Stimulated activated CD8-positive, alpha-beta memory T cell treated with anti-CD3 and anti-CD28 coated beads, Interleukin-12 subunit alpha, Interleukin-12 subunit beta, amount 100 ng/mL, for 1 hour (primary cell): ENCODE data around the gene DMBX1.

Source experiments
- DNase-seq: peaks from one replicate; pipeline ENCODE4 v3.0.0-alpha.2; 2020; ENCODE audit warnings: low read depth

DMBX1 gene

GRCh38 chr1:46489638-46490405, at the start of gene DMBX1:
TSS of gene DMBX1 (plus strand) at chr1:46489836. CDS start at chr1:46507011, 17,175 bp downstream.
- DNase-seq: no peak

- no peak for DNase-seq
These were observed 49.2 kb upstream of the DMBX1 start for GRCh38 chr1:46440478-46440877.

GRCh38 chr1:46442317-46443161, 47.1 kb upstream of the DMBX1 start:
- peak; percentile 44 for DNase-seq

GRCh38 chr1:46444466-46444865, 45.2 kb upstream of the DMBX1 start:
- DNase-seq: no peak

GRCh38 chr1:46445773-46446256, 43.8 kb upstream of the DMBX1 start:
- DNase-seq: no peak

GRCh38 chr1:46446646-46447498, 42.8 kb upstream of the DMBX1 start:
- DNase-seq: peak; percentile 61

- no peak for DNase-seq
These were observed 42.0 kb upstream of the DMBX1 start for GRCh38 chr1:46447499-46448108.

- no peak for DNase-seq
These were observed 41.3 kb upstream of the DMBX1 start for GRCh38 chr1:46448109-46448911.

GRCh38 chr1:46449223-46450159, 40.1 kb upstream of the DMBX1 start:
- DNase-seq: no peak

- no peak for DNase-seq
These were observed 39.5 kb upstream of the DMBX1 start for GRCh38 chr1:46450160-46450517.

- no peak for DNase-seq
These were observed 37.4 kb upstream of the DMBX1 start for GRCh38 chr1:46451948-46452930.

GRCh38 chr1:46452931-46453325, 36.7 kb upstream of the DMBX1 start:
- no peak for DNase-seq

- DNase-seq: no peak
These were observed 36.2 kb upstream of the DMBX1 start for GRCh38 chr1:46453449-46453848.

GRCh38 chr1:46455951-46456350, 33.7 kb upstream of the DMBX1 start:
- no peak for DNase-seq

GRCh38 chr1:46456411-46456963, 33.1 kb upstream of the DMBX1 start:
- no peak for DNase-seq

GRCh38 chr1:46457178-46457577, 32.5 kb upstream of the DMBX1 start:
- no peak for DNase-seq

- DNase-seq: no peak
These were observed 31.4 kb upstream of the DMBX1 start for GRCh38 chr1:46458190-46458589.

GRCh38 chr1:46458846-46459245, 30.8 kb upstream of the DMBX1 start:
- no peak for DNase-seq
